ENCODE data around the gene ZBTB42.

The ZBTB42 gene

DNA sequence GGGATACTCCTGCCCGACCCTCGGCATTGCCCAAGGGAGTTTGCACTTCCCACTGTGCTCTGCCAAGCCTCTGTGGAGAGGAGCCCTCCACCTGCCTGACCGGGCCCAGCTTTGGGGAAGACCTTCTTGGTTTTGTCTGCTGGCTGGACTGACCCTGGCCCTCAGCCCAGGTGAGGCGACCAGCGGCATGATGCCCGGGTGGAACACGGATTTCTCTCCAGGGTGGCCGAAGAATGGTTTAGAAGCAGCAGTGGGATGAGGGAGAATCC lies 15.6 kb downstream of the ZBTB42 start:
- in situ Hi-C loops (cut with HindIII; ENCODE audit: low pct_ligation_motif_present, low sequenced_read_pairs), result no loop called here
- H3K27ac ChIP-seq, result no peak overlapping the region
- TF ChIP-seq CTCF (IDR thresholded peaks at IDR 0.05; ENCODE audit: low read depth, low read length, missing control alignments), result no peak
- H3K36me3 ChIP-seq (replicated peaks), result no peaks in the 10 kb centered on the region
- DNase-seq, result no peak
- peak overlapping the region; percentile 78 for H3K4me3 ChIP-seq (ENCODE audit: low read depth, low read length)
- H3K27me3 ChIP-seq (replicated peaks), result no peaks in the 10 kb centered on the region

DNA sequence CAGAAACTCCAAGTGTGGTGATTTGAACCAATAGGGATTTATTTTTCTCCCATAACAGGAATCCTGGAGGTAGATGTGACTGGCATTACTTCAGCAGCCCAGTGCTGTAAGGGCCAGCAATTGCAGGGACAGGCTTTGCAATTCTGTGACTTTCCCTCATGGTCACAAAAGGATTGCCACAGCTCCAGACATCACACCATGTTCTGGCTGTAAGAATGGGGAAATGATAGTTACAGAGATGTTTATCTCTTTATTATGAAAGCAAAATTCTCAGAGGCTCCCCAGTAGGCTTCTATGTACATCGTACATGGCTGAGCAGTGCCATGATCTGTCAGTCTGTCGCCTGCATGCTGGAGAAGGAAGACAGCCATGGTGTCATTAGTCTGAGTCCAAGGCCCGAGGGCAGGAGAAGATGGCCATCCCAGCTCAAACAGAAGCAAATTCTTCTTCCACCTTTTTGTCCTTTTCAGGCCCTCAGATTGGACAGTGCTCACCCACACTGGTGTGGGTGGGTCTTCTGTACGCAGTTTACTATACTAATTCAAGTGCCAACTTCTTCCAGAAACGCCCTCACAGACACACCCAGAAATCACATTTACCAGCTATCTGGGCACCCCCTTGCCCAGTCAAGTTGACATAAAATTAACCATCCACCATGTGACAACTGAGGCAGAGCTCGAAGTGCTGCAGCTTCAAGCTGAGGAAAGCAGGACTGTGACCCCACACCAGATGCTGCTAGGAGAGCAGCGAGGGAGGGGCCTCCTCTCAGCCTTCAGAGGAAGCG lies 17.2 kb downstream of the ZBTB42 start:
- H3K27me3 ChIP-seq (replicated peaks), result no peaks in the 10 kb centered on the region
- no peak for DNase-seq
- no peak overlapping the region for H3K27ac ChIP-seq
- H3K4me3 ChIP-seq (ENCODE audit: low read depth, low read length), result no peak overlapping the region
- no peaks in the 10 kb centered on the region for H3K36me3 ChIP-seq (replicated peaks)
- TF ChIP-seq CTCF (IDR thresholded peaks at IDR 0.05; ENCODE audit: low read depth, low read length, missing control alignments), result no peak
- in situ Hi-C loops (cut with HindIII; ENCODE audit: low pct_ligation_motif_present, low sequenced_read_pairs), result no loop called here

- no peak for DNase-seq
- in situ Hi-C loops (cut with HindIII; ENCODE audit: low pct_ligation_motif_present, low sequenced_read_pairs), result no loop called here
- no peak overlapping the region for H3K4me3 ChIP-seq (ENCODE audit: low read depth, low read length)
- H3K36me3 ChIP-seq (replicated peaks), result no peaks in the 10 kb centered on the region
- no peak for TF ChIP-seq CTCF (IDR thresholded peaks at IDR 0.05; ENCODE audit: low read depth, low read length, missing control alignments)
- H3K27me3 ChIP-seq (replicated peaks), result no peaks in the 10 kb centered on the region
- H3K27ac ChIP-seq, result no peak overlapping the region
These were observed 17.8 kb downstream of the ZBTB42 start for GRCh38 chr14:104818714-104819161.

DNA sequence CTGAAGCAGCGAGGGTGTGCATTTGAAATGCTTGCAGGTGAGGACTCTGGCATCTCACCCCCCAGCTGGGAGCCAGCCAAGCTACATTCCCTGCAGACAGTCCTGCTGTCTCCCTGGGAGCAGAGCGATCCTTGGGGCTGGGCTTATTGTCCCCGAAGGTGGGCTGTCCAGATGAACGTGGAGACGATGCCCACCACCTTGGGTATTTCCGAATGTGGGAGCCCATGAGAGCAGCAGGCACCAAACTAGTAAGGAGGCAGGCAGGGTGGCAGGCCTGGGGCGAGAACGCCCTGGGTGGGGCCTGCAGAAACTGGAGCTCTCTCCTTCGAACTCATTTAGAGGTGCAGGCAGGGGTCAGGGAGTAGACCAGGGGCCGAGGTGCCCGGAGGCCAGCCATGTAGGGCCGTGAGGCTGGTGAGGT lies 18.5 kb downstream of the ZBTB42 start:
- no peaks in the 10 kb centered on the region for H3K36me3 ChIP-seq (replicated peaks)
- no peaks in the 10 kb centered on the region for H3K27me3 ChIP-seq (replicated peaks)
- in situ Hi-C loops (cut with HindIII; ENCODE audit: low pct_ligation_motif_present, low sequenced_read_pairs), result no loop called here
- no peak for TF ChIP-seq CTCF (IDR thresholded peaks at IDR 0.05; ENCODE audit: low read depth, low read length, missing control alignments)
- H3K27ac ChIP-seq, result no peak overlapping the region
- no peak overlapping the region for H3K4me3 ChIP-seq (ENCODE audit: low read depth, low read length)
- no peak for DNase-seq

DNA sequence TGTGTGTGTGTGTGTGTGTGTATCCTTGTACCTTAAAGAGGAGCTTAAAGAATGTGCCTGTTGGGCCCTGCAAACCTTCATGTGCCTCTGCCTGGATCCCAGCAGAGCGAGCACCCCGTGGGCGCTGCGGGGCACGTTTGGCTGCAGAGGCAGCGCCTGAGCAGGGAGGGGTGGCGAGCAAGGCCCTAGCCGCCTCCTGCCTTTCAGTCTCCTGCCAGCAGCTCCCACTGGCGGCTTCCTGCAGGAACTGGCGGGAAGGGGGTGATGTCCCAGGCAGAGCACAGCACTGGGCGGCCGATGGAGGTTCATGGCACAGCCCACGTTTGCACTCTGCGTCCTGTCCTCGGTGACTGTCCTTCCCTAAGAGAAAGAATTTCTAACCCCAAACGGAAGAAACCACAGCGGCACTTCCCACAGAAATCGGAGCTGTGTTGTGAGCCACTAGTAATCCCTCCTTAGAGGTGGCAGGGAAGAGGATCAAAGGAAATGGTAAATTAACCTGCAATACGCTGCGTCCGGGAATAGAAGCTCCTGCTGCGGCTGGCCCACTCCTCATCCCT lies 19.8 kb downstream of the ZBTB42 start:
- in situ Hi-C loops (cut with HindIII; ENCODE audit: low pct_ligation_motif_present, low sequenced_read_pairs), result no loop called here
- Histone ChIP-seq H3K36me3 (replicated peaks) (no peaks in the 10 kb centered on the region), H3K27me3 (replicated peaks) (no peaks in the 10 kb centered on the region), H3K4me3 (ENCODE audit: low read depth, low read length) (no peak overlapping the region), H3K27ac (no peak overlapping the region)
- DNase-seq, result peak; percentile 62
- peak; percentile 87 for TF ChIP-seq CTCF (IDR thresholded peaks at IDR 0.05; ENCODE audit: low read depth, low read length, missing control alignments)
